ENCODE data around the gene CHCHD6. TPM values are rescaled to one million over a fixed set of nuclear protein-coding genes. Genes with fewer than 3 reads are reported as not detected.

Gene CHCHD6
- total and polyA plus RNA-seq, 2 donors, result 10.5 to 14.2 TPM

- Histone ChIP-seq H3K4me3 (ENCODE audit: low read length in 2 of 2) (no peak overlapping the region), H3K9me3 (ENCODE audit: control insufficient read depth in 2 of 2, insufficient read depth in 1 of 2, low read length in 1 of 2) (no peaks in the 10 kb centered on the region), H3K27me3 (ENCODE audit: control insufficient read depth in 2 of 2, insufficient read depth in 1 of 2, low read length in 1 of 2) (no peaks in the 10 kb centered on the region), H3K4me1 (ENCODE audit: control insufficient read depth in 2 of 2, insufficient read depth in 2 of 2, low read length in 2 of 2) (no peaks in the 10 kb centered on the region), H3K27ac (ENCODE audit: low read depth in 1 of 2, low read length in 1 of 2) (no peak overlapping the region), H3K36me3 (ENCODE audit: control insufficient read depth in 2 of 2, insufficient read depth in 2 of 2, low read length in 1 of 2) (no peaks in the 10 kb centered on the region)
- DNase-seq (ENCODE audit: low read depth in 6 of 9, low spot score in 9 of 9), result no peak
- 96% methylated on average over 1 of the region's 1 CpG for WGBS
Measured at GRCh38 chr3:126811530-126811929, 107.5 kb downstream of the CHCHD6 start.

GRCh38 chr3:126816298-126816697 lies 112.3 kb downstream of the CHCHD6 start:
- no peak overlapping the region for H3K27ac ChIP-seq (ENCODE audit: low read depth in 1 of 2, low read length in 1 of 2)
- H3K9me3 ChIP-seq (ENCODE audit: control insufficient read depth in 2 of 2, insufficient read depth in 1 of 2, low read length in 1 of 2), result no peaks in the 10 kb centered on the region
- no peaks in the 10 kb centered on the region for H3K27me3 ChIP-seq (ENCODE audit: control insufficient read depth in 2 of 2, insufficient read depth in 1 of 2, low read length in 1 of 2)
- H3K4me3 ChIP-seq (ENCODE audit: low read length in 2 of 2), result no peak overlapping the region
- no peaks in the 10 kb centered on the region for H3K36me3 ChIP-seq (ENCODE audit: control insufficient read depth in 2 of 2, insufficient read depth in 2 of 2, low read length in 1 of 2)
- peaks cover 0 to 4% of the 10 kb centered on the region in 2 donors for H3K4me1 ChIP-seq (ENCODE audit: control insufficient read depth in 2 of 2, insufficient read depth in 2 of 2, low read length in 2 of 2)
- no peak for DNase-seq (ENCODE audit: low read depth in 6 of 9, low spot score in 9 of 9)
- WGBS, result 97% methylated on average over 6 of the region's 6 CpGs

- Histone ChIP-seq H3K27me3 (ENCODE audit: control insufficient read depth in 2 of 2, insufficient read depth in 1 of 2, low read length in 1 of 2) (no peaks in the 10 kb centered on the region), H3K27ac (ENCODE audit: low read depth in 1 of 2, low read length in 1 of 2) (no peak overlapping the region), H3K9me3 (ENCODE audit: control insufficient read depth in 2 of 2, insufficient read depth in 1 of 2, low read length in 1 of 2) (no peaks in the 10 kb centered on the region), H3K4me1 (ENCODE audit: control insufficient read depth in 2 of 2, insufficient read depth in 2 of 2, low read length in 2 of 2) (peaks cover 0 to 4% of the 10 kb centered on the region in 2 donors), H3K4me3 (ENCODE audit: low read length in 2 of 2) (no peak overlapping the region), H3K36me3 (ENCODE audit: control insufficient read depth in 2 of 2, insufficient read depth in 2 of 2, low read length in 1 of 2) (no peaks in the 10 kb centered on the region)
- DNase-seq (ENCODE audit: low read depth in 6 of 9, low spot score in 9 of 9), result no peak
- WGBS, result 91% methylated on average over 6 of the region's 6 CpGs
Measured at GRCh38 chr3:126816986-126817777, 113.1 kb downstream of the CHCHD6 start.

GRCh38 chr3:126817781-126818180 lies 113.7 kb downstream of the CHCHD6 start:
- DNase-seq (ENCODE audit: low read depth in 6 of 9, low spot score in 9 of 9), result no peak
- 98% methylated on average over 1 of the region's 1 CpG for WGBS
- Histone ChIP-seq H3K27me3 (ENCODE audit: control insufficient read depth in 2 of 2, insufficient read depth in 1 of 2, low read length in 1 of 2) (no peaks in the 10 kb centered on the region), H3K4me3 (ENCODE audit: low read length in 2 of 2) (no peak overlapping the region), H3K27ac (ENCODE audit: low read depth in 1 of 2, low read length in 1 of 2) (no peak overlapping the region), H3K9me3 (ENCODE audit: control insufficient read depth in 2 of 2, insufficient read depth in 1 of 2, low read length in 1 of 2) (no peaks in the 10 kb centered on the region), H3K36me3 (ENCODE audit: control insufficient read depth in 2 of 2, insufficient read depth in 2 of 2, low read length in 1 of 2) (no peaks in the 10 kb centered on the region), H3K4me1 (ENCODE audit: control insufficient read depth in 2 of 2, insufficient read depth in 2 of 2, low read length in 2 of 2) (peaks cover 0 to 4% of the 10 kb centered on the region in 2 donors)

GRCh38 chr3:126818400-126819095 lies 114.5 kb downstream of the CHCHD6 start:
- H3K27ac ChIP-seq (ENCODE audit: low read depth in 1 of 2, low read length in 1 of 2), result no peak overlapping the region
- H3K4me3 ChIP-seq (ENCODE audit: low read length in 2 of 2), result no peak overlapping the region
- no peaks in the 10 kb centered on the region for H3K9me3 ChIP-seq (ENCODE audit: control insufficient read depth in 2 of 2, insufficient read depth in 1 of 2, low read length in 1 of 2)
- peaks cover 0 to 4% of the 10 kb centered on the region in 2 donors for H3K4me1 ChIP-seq (ENCODE audit: control insufficient read depth in 2 of 2, insufficient read depth in 2 of 2, low read length in 2 of 2)
- no peak for DNase-seq (ENCODE audit: low read depth in 6 of 9, low spot score in 9 of 9)
- H3K36me3 ChIP-seq (ENCODE audit: control insufficient read depth in 2 of 2, insufficient read depth in 2 of 2, low read length in 1 of 2), result no peaks in the 10 kb centered on the region
- WGBS, result 98% methylated on average over 8 of the region's 8 CpGs
- no peaks in the 10 kb centered on the region for H3K27me3 ChIP-seq (ENCODE audit: control insufficient read depth in 2 of 2, insufficient read depth in 1 of 2, low read length in 1 of 2)

- H3K27ac ChIP-seq (ENCODE audit: low read depth in 1 of 2, low read length in 1 of 2), result no peak overlapping the region
- H3K27me3 ChIP-seq (ENCODE audit: control insufficient read depth in 2 of 2, insufficient read depth in 1 of 2, low read length in 1 of 2), result no peaks in the 10 kb centered on the region
- no peaks in the 10 kb centered on the region for H3K9me3 ChIP-seq (ENCODE audit: control insufficient read depth in 2 of 2, insufficient read depth in 1 of 2, low read length in 1 of 2)
- WGBS, result 93% methylated on average over 2 of the region's 2 CpGs
- H3K4me3 ChIP-seq (ENCODE audit: low read length in 2 of 2), result no peak overlapping the region
- DNase-seq (ENCODE audit: low read depth in 6 of 9, low spot score in 9 of 9), result no peak
- H3K36me3 ChIP-seq (ENCODE audit: control insufficient read depth in 2 of 2, insufficient read depth in 2 of 2, low read length in 1 of 2), result no peaks in the 10 kb centered on the region
- H3K4me1 ChIP-seq (ENCODE audit: control insufficient read depth in 2 of 2, insufficient read depth in 2 of 2, low read length in 2 of 2), result no peaks in the 10 kb centered on the region
Measured at GRCh38 chr3:126826693-126827092, 122.7 kb downstream of the CHCHD6 start.

- H3K9me3 ChIP-seq (ENCODE audit: control insufficient read depth in 2 of 2, insufficient read depth in 1 of 2, low read length in 1 of 2), result no peaks in the 10 kb centered on the region
- H3K36me3 ChIP-seq (ENCODE audit: control insufficient read depth in 2 of 2, insufficient read depth in 2 of 2, low read length in 1 of 2), result no peaks in the 10 kb centered on the region
- H3K27me3 ChIP-seq (ENCODE audit: control insufficient read depth in 2 of 2, insufficient read depth in 1 of 2, low read length in 1 of 2), result no peaks in the 10 kb centered on the region
- DNase-seq (ENCODE audit: low read depth in 6 of 9, low spot score in 9 of 9), result no peak
- H3K4me3 ChIP-seq (ENCODE audit: low read length in 2 of 2), result no peak overlapping the region
- H3K4me1 ChIP-seq (ENCODE audit: control insufficient read depth in 2 of 2, insufficient read depth in 2 of 2, low read length in 2 of 2), result no peaks in the 10 kb centered on the region
- H3K27ac ChIP-seq (ENCODE audit: low read depth in 1 of 2, low read length in 1 of 2), result no peak overlapping the region
- WGBS, result 94% methylated on average over 1 of the region's 1 CpG
Measured at GRCh38 chr3:126827121-126827520, 123.1 kb downstream of the CHCHD6 start.

GRCh38 chr3:126828306-126828705 lies 124.3 kb downstream of the CHCHD6 start:
- no peak overlapping the region for H3K27ac ChIP-seq (ENCODE audit: low read depth in 1 of 2, low read length in 1 of 2)
- no peaks in the 10 kb centered on the region for H3K36me3 ChIP-seq (ENCODE audit: control insufficient read depth in 2 of 2, insufficient read depth in 2 of 2, low read length in 1 of 2)
- H3K4me3 ChIP-seq (ENCODE audit: low read length in 2 of 2), result no peak overlapping the region
- 98% methylated on average over 5 of the region's 5 CpGs for WGBS
- H3K9me3 ChIP-seq (ENCODE audit: control insufficient read depth in 2 of 2, insufficient read depth in 1 of 2, low read length in 1 of 2), result no peaks in the 10 kb centered on the region
- no peak for DNase-seq (ENCODE audit: low read depth in 6 of 9, low spot score in 9 of 9)
- H3K4me1 ChIP-seq (ENCODE audit: control insufficient read depth in 2 of 2, insufficient read depth in 2 of 2, low read length in 2 of 2), result no peaks in the 10 kb centered on the region
- H3K27me3 ChIP-seq (ENCODE audit: control insufficient read depth in 2 of 2, insufficient read depth in 1 of 2, low read length in 1 of 2), result no peaks in the 10 kb centered on the region

GRCh38 chr3:126832933-126833332 lies 128.9 kb downstream of the CHCHD6 start:
- Histone ChIP-seq H3K4me1 (ENCODE audit: control insufficient read depth in 2 of 2, insufficient read depth in 2 of 2, low read length in 2 of 2) (no peaks in the 10 kb centered on the region), H3K27me3 (ENCODE audit: control insufficient read depth in 2 of 2, insufficient read depth in 1 of 2, low read length in 1 of 2) (no peaks in the 10 kb centered on the region), H3K9me3 (ENCODE audit: control insufficient read depth in 2 of 2, insufficient read depth in 1 of 2, low read length in 1 of 2) (no peaks in the 10 kb centered on the region), H3K4me3 (ENCODE audit: low read length in 2 of 2) (no peak overlapping the region), H3K36me3 (ENCODE audit: control insufficient read depth in 2 of 2, insufficient read depth in 2 of 2, low read length in 1 of 2) (no peaks in the 10 kb centered on the region), H3K27ac (ENCODE audit: low read depth in 1 of 2, low read length in 1 of 2) (no peak overlapping the region)
- 96% methylated on average over 5 of the region's 5 CpGs for WGBS
- no peak for DNase-seq (ENCODE audit: low read depth in 6 of 9, low spot score in 9 of 9)
